DOHH2 (cell line): Measurements from ENCODE around the gene GGPS1.
A peak's percentile ranks its signal among the peaks of the same experiment; 100 is the strongest.
"Not testable (repeated sequence)": the region's sequence is repeated elsewhere in the genome, so short reads cannot be mapped to it uniquely, and the experiment has no call there.

Experiments used
- H3F3A ChIP-seq: fragments of 200-600 bp; sonication (generic), shearing (Covaris generic); 2 replicates; pipeline ENCODE4 v1.6.0; 2016; ENCODE audit warnings: antibody characterized with exemption, mild to moderate bottlenecking; ENCODE audit not compliant: control insufficient read depth, insufficient read depth
- H3K27ac ChIP-seq: fragments of 200-600 bp; sonication (generic); 2 replicates; pipeline ENCODE4 v1.5.1; 2014; ENCODE audit warnings: low read depth, mild to moderate bottlenecking, low read length, moderate library complexity
- H3K27me3 ChIP-seq: fragments of 200-600 bp; sonication (generic); 2 replicates; pipeline ENCODE4 v1.6.1; 2014; ENCODE audit warnings: mild to moderate bottlenecking, low read length, mixed read lengths; ENCODE audit not compliant: control insufficient read depth
- H3K36me3 ChIP-seq: fragments of 200-600 bp; sonication (generic); 2 replicates; pipeline ENCODE4 v1.6.1; 2014; ENCODE audit warnings: mild to moderate bottlenecking, low read length, moderate library complexity, mixed read lengths; ENCODE audit not compliant: control insufficient read depth
- H3K4me1 ChIP-seq: fragments of 200-600 bp; sonication (generic); 2 replicates; pipeline ENCODE4 v1.6.1; 2014; ENCODE audit warnings: mild to moderate bottlenecking, low read length, mixed read lengths; ENCODE audit not compliant: control insufficient read depth
- H3K4me2 ChIP-seq: fragments of 200-600 bp; sonication (generic); 2 replicates; pipeline ENCODE4 v1.6.0; 2014; ENCODE audit warnings: mild to moderate bottlenecking, low read length, moderate library complexity
- H3K4me3 ChIP-seq: fragments of 200-600 bp; sonication (generic); 2 replicates; pipeline ENCODE4 v1.5.1; 2014; ENCODE audit warnings: mild to moderate bottlenecking, low read length, mixed read lengths
- H3K79me2 ChIP-seq: fragments of 200-600 bp; sonication (generic); 2 replicates; pipeline ENCODE4 v1.6.1; 2014; ENCODE audit warnings: mild to moderate bottlenecking, low read length, mixed read lengths; ENCODE audit not compliant: control insufficient read depth
- H3K9me2 ChIP-seq: fragments of 200-600 bp; sonication (generic); replicated peaks from 2 replicates; pipeline ENCODE4 v1.6.1; 2014; ENCODE audit warnings: mild to moderate bottlenecking, low read length, mixed read lengths; ENCODE audit not compliant: control insufficient read depth
- H3K9me3 ChIP-seq: fragments of 200-600 bp; sonication (generic); 2 replicates; pipeline ENCODE4 v1.6.1; 2014; ENCODE audit warnings: antibody characterized with exemption, low read length, mixed read lengths; ENCODE audit not compliant: control insufficient read depth, insufficient read depth
- H4K20me1 ChIP-seq: fragments of 200-600 bp; sonication (generic); 2 replicates; pipeline ENCODE4 v1.6.0; 2014; ENCODE audit warnings: low read depth, mild to moderate bottlenecking, antibody characterized with exemption, low read length, moderate library complexity; ENCODE audit not compliant: control insufficient read depth, insufficient read depth
- CTCF ChIP-seq: fragments of 200-600 bp; sonication (generic); IDR thresholded peaks from one replicate; pipeline ENCODE4 v1.5.1; 2014; ENCODE audit warnings: antibody characterized with exemption, mild to moderate bottlenecking, low read depth, low read length; ENCODE audit not compliant: poor library complexity, severe bottlenecking
- EZH2phosphoT487 ChIP-seq: fragments of 200-600 bp; sonication (generic); IDR thresholded peaks from 2 replicates; pipeline ENCODE4 v1.6.1; 2017; ENCODE audit warnings: borderline replicate concordance, mild to moderate bottlenecking, antibody characterized with exemption, low read length, moderate library complexity, mixed read lengths

GGPS1 gene

GRCh38 chr1:235357485-235358373 lies 29.4 kb downstream of the GGPS1 start:
- Histone ChIP-seq H4K20me1 (no peaks in the 10 kb centered on the region), H3K4me3 (no peak overlapping the region), H3K9me3 (no peaks in the 10 kb centered on the region), H3F3A (no peaks in the 10 kb centered on the region), H3K27ac (no peak overlapping the region), H3K36me3 (no peaks in the 10 kb centered on the region), H3K79me2 (no peaks in the 10 kb centered on the region), H3K9me2 (no peaks in the 10 kb centered on the region), H3K4me1 (0 out of 2 replicates have a peak, but pooled peaks cover 5% of the 10 kb centered on the region), H3K27me3 (no peaks in the 10 kb centered on the region), H3K4me2 (no peak overlapping the region)
- no peak for TF ChIP-seq CTCF
- no peak for TF ChIP-seq EZH2phosphoT487

GRCh38 chr1:235358899-235359298 lies 30.5 kb downstream of the GGPS1 start:
- H3K36me3 ChIP-seq = no peaks in the 10 kb centered on the region
- no peaks in the 10 kb centered on the region for H3F3A ChIP-seq
- no peaks in the 10 kb centered on the region for H3K79me2 ChIP-seq
- H3K27ac ChIP-seq = no peak overlapping the region
- H3K4me1 ChIP-seq = 0 out of 2 replicates have a peak, but pooled peaks cover 5% of the 10 kb centered on the region
- no peaks in the 10 kb centered on the region for H3K27me3 ChIP-seq
- TF ChIP-seq CTCF = no peak
- TF ChIP-seq EZH2phosphoT487 = no peak
- no peaks in the 10 kb centered on the region for H3K9me3 ChIP-seq
- no peak overlapping the region for H3K4me2 ChIP-seq
- H3K9me2 ChIP-seq = no peaks in the 10 kb centered on the region
- no peak overlapping the region for H3K4me3 ChIP-seq
- no peaks in the 10 kb centered on the region for H4K20me1 ChIP-seq

GRCh38 chr1:235364189-235364588 lies 35.8 kb downstream of the GGPS1 start:
- H3F3A ChIP-seq, H3K27ac ChIP-seq, H3K27me3 ChIP-seq, H3K9me3 ChIP-seq, H3K9me2 ChIP-seq, H3K4me2 ChIP-seq, H3K36me3 ChIP-seq, H3K4me3 ChIP-seq, H4K20me1 ChIP-seq: not testable (repeated sequence)
- Histone ChIP-seq H3K79me2 (peaks cover 17% of the 10 kb centered on the region), H3K4me1 (peaks cover 13% of the 10 kb centered on the region)

GRCh38 chr1:235366286-235366685 lies 37.9 kb downstream of the GGPS1 start:
- Histone ChIP-seq H3K4me3 (peak overlapping the region; percentile 91), H3K27ac (no peak overlapping the region), H3K9me2 (no peaks in the 10 kb centered on the region)

More at GRCh38 chr1:235366286-235366685, 37.9 kb downstream of the GGPS1 start:
- H3K79me2 ChIP-seq = peaks cover 22% of the 10 kb centered on the region
- no peak for TF ChIP-seq CTCF
- TF ChIP-seq EZH2phosphoT487 = no peak
- no peaks in the 10 kb centered on the region for H3K36me3 ChIP-seq
- H3F3A ChIP-seq = no peaks in the 10 kb centered on the region
- no peaks in the 10 kb centered on the region for H4K20me1 ChIP-seq
- H3K4me2 ChIP-seq = peak overlapping the region; percentile 75
- H3K4me1 ChIP-seq = peaks cover 13% of the 10 kb centered on the region
- H3K9me3 ChIP-seq = no peaks in the 10 kb centered on the region
- no peaks in the 10 kb centered on the region for H3K27me3 ChIP-seq
